ENCODE data around the gene NPAS2.

Gene NPAS2

DNA sequence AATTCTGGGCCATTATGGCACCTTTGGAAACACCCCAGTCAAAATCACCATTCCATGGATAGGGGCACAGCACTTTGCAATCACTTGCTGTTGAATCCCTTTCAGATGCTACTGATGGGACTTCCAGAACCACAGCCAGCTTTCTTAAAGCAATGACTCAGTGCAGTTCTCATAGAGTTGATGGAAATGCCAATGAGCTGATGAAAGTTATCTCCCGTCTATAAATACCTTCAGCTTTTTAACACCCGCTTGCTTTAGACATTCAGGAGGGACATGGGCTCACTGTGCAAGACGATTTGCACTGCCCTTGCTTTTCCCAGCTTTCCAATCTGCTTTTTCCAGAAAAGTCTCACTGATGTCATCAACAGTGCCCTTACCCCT, 115.4 kb downstream of the NPAS2 start:
- H2AFZ ChIP-seq (ENCODE audit: low read depth, low read length): no peak overlapping the region
- no peak overlapping the region for H3K9ac ChIP-seq (ENCODE audit: low read length)
- no peak overlapping the region for H3K27ac ChIP-seq (ENCODE audit: low read length)
- H3K4me2 ChIP-seq (ENCODE audit: low read length): no peak overlapping the region
- H3K79me2 ChIP-seq (ENCODE audit: low read length): no peaks in the 10 kb centered on the region
- TF ChIP-seq EZH2phosphoT487 (IDR thresholded peaks at IDR 0.05; ENCODE audit: low read depth) (no peak), CTCF (IDR thresholded peaks at IDR 0.05; ENCODE audit: low read depth, low read length) (no peak)
- H3K4me1 ChIP-seq (ENCODE audit: low read length): no peaks in the 10 kb centered on the region
- peaks cover 40% of the 10 kb centered on the region for H3K27me3 ChIP-seq (ENCODE audit: low read depth, low read length)
- no peaks in the 10 kb centered on the region for H3K9me3 ChIP-seq (ENCODE audit: insufficient read depth, low read length)
- no peaks in the 10 kb centered on the region for H3K36me3 ChIP-seq (replicated peaks; ENCODE audit: low read depth, low read length)
- H4K20me1 ChIP-seq (ENCODE audit: insufficient read depth, low read length): no peaks in the 10 kb centered on the region
- H3K4me3 ChIP-seq (ENCODE audit: low read length): no peak overlapping the region

- Histone ChIP-seq H3K4me3 (ENCODE audit: low read length) (no peak overlapping the region), H3K9ac (ENCODE audit: low read length) (no peak overlapping the region), H4K20me1 (ENCODE audit: insufficient read depth, low read length) (no peaks in the 10 kb centered on the region), H2AFZ (ENCODE audit: low read depth, low read length) (no peak overlapping the region), H3K79me2 (ENCODE audit: low read length) (no peaks in the 10 kb centered on the region), H3K27ac (ENCODE audit: low read length) (no peak overlapping the region), H3K4me1 (ENCODE audit: low read length) (0 out of 2 replicates have a peak, but pooled peaks cover under 1% of the 10 kb centered on the region), H3K4me2 (ENCODE audit: low read length) (no peak overlapping the region), H3K9me3 (ENCODE audit: insufficient read depth, low read length) (no peaks in the 10 kb centered on the region), H3K36me3 (replicated peaks; ENCODE audit: low read depth, low read length) (no peaks in the 10 kb centered on the region), H3K27me3 (ENCODE audit: low read depth, low read length) (peaks cover 40% of the 10 kb centered on the region)
- TF ChIP-seq EZH2phosphoT487 (IDR thresholded peaks at IDR 0.05; ENCODE audit: low read depth) (no peak), CTCF (IDR thresholded peaks at IDR 0.05; ENCODE audit: low read depth, low read length) (no peak)
Observed at GRCh38 chr2:100936070-100936741, 116.3 kb downstream of the NPAS2 start.

- no peaks in the 10 kb centered on the region for H4K20me1 ChIP-seq (ENCODE audit: insufficient read depth, low read length)
- no peak overlapping the region for H2AFZ ChIP-seq (ENCODE audit: low read depth, low read length)
- TF ChIP-seq EZH2phosphoT487 (IDR thresholded peaks at IDR 0.05; ENCODE audit: low read depth) (no peak), CTCF (IDR thresholded peaks at IDR 0.05; ENCODE audit: low read depth, low read length) (no peak)
- no peaks in the 10 kb centered on the region for H3K79me2 ChIP-seq (ENCODE audit: low read length)
- H3K27me3 ChIP-seq (ENCODE audit: low read depth, low read length): peaks cover 40% of the 10 kb centered on the region
- H3K9ac ChIP-seq (ENCODE audit: low read length): no peak overlapping the region
- no peaks in the 10 kb centered on the region for H3K9me3 ChIP-seq (ENCODE audit: insufficient read depth, low read length)
- H3K36me3 ChIP-seq (replicated peaks; ENCODE audit: low read depth, low read length): no peaks in the 10 kb centered on the region
- no peak overlapping the region for H3K4me2 ChIP-seq (ENCODE audit: low read length)
- no peak overlapping the region for H3K27ac ChIP-seq (ENCODE audit: low read length)
- 0 out of 2 replicates have a peak, but pooled peaks cover 4% of the 10 kb centered on the region for H3K4me1 ChIP-seq (ENCODE audit: low read length)
- H3K4me3 ChIP-seq (ENCODE audit: low read length): no peak overlapping the region
Observed at GRCh38 chr2:100936972-100937542, 117.1 kb downstream of the NPAS2 start.

DNA sequence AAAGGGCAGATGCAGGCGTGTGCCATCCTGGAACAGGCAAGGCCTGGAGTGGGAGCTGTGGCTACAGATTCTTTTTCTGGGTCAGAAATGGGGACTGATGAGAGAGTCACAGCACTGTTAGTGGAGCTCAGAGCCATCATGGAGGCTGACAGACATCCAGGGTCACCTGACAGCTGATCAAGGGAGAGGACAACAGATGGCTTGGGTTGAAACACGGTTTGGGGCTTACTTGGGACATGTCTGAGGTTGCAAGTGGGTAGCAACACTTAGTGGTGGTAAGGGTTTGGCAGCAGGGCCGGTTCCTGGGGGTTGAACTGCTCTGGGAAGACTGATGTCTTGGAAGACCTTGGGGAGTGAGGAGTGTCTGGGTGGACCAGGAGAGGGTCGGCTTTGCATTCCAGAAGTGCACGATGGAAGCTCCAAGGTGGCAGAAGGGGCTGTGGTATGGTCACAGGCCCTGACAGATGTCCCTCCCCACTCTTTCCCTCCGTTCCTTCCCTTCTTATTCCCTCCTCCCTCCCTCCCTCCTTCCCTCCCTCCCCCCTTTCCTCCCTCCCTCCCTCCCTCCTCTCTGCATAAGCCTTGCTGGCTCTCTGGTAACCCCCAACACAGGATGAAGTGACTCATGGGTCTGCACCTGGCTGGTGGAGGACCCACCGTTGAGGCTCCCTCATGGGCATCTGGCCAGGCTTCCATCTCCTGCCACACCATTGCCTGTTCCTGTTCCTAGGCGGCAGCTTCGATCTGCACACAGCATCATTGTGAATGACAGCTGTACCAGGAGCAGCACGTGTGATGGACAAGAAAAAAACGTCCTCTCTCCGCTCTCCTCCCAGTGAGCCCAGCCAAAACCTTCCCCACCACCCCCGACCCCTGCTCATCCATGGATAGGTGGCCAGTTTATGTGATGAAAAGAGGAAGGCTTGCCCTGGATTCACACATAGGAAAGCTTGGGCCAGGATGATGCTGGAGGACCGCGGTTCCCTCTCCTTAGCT, 118.4 kb downstream of the NPAS2 start:
- Histone ChIP-seq H3K4me3 (ENCODE audit: low read length) (no peak overlapping the region), H3K27me3 (ENCODE audit: low read depth, low read length) (peaks cover 33% of the 10 kb centered on the region), H3K4me2 (ENCODE audit: low read length) (no peak overlapping the region), H4K20me1 (ENCODE audit: insufficient read depth, low read length) (no peaks in the 10 kb centered on the region), H2AFZ (ENCODE audit: low read depth, low read length) (no peak overlapping the region), H3K79me2 (ENCODE audit: low read length) (no peaks in the 10 kb centered on the region), H3K36me3 (replicated peaks; ENCODE audit: low read depth, low read length) (no peaks in the 10 kb centered on the region), H3K9me3 (ENCODE audit: insufficient read depth, low read length) (no peaks in the 10 kb centered on the region), H3K9ac (ENCODE audit: low read length) (no peak overlapping the region), H3K4me1 (ENCODE audit: low read length) (0 out of 2 replicates have a peak, but pooled peaks cover 4% of the 10 kb centered on the region), H3K27ac (ENCODE audit: low read length) (no peak overlapping the region)
- TF ChIP-seq CTCF (IDR thresholded peaks at IDR 0.05; ENCODE audit: low read depth, low read length) (no peak), EZH2phosphoT487 (IDR thresholded peaks at IDR 0.05; ENCODE audit: low read depth) (no peak)
